ENCODE data around the gene GPC3. TPM values are rescaled to one million over a fixed set of nuclear protein-coding genes. Genes with fewer than 3 reads are reported as not detected.

GPC3 gene
- total RNA-seq, 1 donor from 2014 or later: 1,039 TPM

DNA sequence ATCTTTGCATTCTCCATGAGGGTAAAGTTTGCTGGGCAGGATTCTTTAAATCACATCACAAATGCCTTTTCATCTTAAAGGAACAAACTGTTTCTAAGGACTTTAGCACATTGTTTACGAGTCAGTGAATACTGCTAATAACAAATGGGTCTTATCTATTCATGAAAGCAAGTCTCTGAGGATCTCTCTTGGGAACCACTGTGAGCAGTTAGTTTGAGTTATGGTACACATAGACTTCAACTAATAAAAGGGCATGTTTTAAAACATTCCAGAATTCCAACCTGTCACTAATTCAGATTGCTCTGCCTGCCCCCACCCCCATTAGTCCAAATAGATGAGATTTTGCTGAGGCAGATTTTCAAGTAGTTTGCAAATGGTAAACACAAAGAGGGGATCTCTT is 22.3 kb upstream of the GPC3 start:
- no peaks in the 10 kb centered on the region for H3K79me2 ChIP-seq (ENCODE audit: low read depth)
- no peak overlapping the region for H3K4me3 Mint-ChIP-seq
- peak overlapping the region; percentile 64 for H3K27ac ChIP-seq
- H3K9me3 Mint-ChIP-seq: no peaks in the 10 kb centered on the region
- H3K27me3 ChIP-seq: no peaks in the 10 kb centered on the region
- H3K9ac ChIP-seq: no peak overlapping the region
- H3K36me3 Mint-ChIP-seq: no peaks in the 10 kb centered on the region
- H3F3A ChIP-seq (ENCODE audit: low read depth): peaks cover 14% of the 10 kb centered on the region
- H3K36me3 ChIP-seq: no peaks in the 10 kb centered on the region
- H3K4me1 Mint-ChIP-seq: peaks cover 32% of the 10 kb centered on the region
- TF ChIP-seq EZH2 (IDR thresholded peaks at IDR 0.05): no peak
- TF ChIP-seq EZH2phosphoT487 (IDR thresholded peaks at IDR 0.05): no peak
- TF ChIP-seq, protein P1, sequence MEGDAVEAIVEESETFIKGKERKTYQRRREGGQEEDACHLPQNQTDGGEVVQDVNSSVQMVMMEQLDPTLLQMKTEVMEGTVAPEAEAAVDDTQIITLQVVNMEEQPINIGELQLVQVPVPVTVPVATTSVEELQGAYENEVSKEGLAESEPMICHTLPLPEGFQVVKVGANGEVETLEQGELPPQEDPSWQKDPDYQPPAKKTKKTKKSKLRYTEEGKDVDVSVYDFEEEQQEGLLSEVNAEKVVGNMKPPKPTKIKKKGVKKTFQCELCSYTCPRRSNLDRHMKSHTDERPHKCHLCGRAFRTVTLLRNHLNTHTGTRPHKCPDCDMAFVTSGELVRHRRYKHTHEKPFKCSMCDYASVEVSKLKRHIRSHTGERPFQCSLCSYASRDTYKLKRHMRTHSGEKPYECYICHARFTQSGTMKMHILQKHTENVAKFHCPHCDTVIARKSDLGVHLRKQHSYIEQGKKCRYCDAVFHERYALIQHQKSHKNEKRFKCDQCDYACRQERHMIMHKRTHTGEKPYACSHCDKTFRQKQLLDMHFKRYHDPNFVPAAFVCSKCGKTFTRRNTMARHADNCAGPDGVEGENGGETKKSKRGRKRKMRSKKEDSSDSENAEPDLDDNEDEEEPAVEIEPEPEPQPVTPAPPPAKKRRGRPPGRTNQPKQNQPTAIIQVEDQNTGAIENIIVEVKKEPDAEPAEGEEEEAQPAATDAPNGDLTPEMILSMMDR (IDR thresholded peaks at IDR 0.05): no peak
- no peak overlapping the region for H3K4me3 ChIP-seq
- H3K27ac Mint-ChIP-seq: no peak overlapping the region
- H2AFZ ChIP-seq (replicated peaks): no peak overlapping the region
- peaks cover 3% of the 10 kb centered on the region for H3K27me3 Mint-ChIP-seq (ENCODE audit: insufficient read depth, low read depth)
- peak; percentile 33 for DNase-seq (ENCODE audit: low spot score)
- H3K4me1 ChIP-seq: peaks cover 23% of the 10 kb centered on the region
- peak overlapping the region; percentile 40 for H3K4me2 ChIP-seq
- no peaks in the 10 kb centered on the region for H4K20me1 ChIP-seq (ENCODE audit: low read depth)
- H3K9me3 ChIP-seq (ENCODE audit: low read depth): no peaks in the 10 kb centered on the region

DNA sequence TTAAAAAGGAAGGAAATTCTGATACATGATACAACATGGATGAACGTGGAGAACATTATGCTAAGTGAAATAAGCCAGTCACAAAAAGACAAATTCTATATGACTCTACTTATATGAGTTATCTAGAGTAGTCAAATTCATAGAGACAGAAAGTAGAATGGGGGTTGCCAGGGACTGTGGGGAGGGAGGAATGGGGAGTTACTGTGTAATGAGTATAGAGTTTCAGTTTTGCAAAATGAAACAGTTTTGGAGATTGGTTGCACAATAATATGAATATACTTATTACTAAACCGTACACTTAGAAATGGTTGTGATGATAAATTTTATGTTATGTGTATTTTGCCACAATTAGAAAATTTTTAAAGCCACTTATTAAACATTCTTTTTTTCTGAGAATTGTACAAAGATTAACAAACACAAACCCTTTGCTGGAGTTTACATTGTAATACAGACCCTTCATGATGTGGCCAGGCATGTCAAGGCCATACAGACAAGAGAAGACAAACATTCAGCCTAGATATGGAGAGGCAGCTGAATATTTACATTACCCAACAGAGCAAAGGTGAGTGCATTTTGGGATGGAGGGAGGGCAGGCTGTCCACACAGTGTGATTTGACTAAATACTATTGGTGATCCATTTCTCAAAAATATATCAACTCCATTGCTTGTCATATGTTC is 21.2 kb upstream of the GPC3 start:
- peaks cover 32% of the 10 kb centered on the region for H3K4me1 Mint-ChIP-seq
- Histone ChIP-seq H3F3A (ENCODE audit: low read depth) (peaks cover 19% of the 10 kb centered on the region), H3K4me3 (no peak overlapping the region), H2AFZ (replicated peaks) (no peak overlapping the region), H3K4me1 (peaks cover 27% of the 10 kb centered on the region), H4K20me1 (ENCODE audit: low read depth) (no peaks in the 10 kb centered on the region), H3K9ac (no peak overlapping the region), H3K4me2 (no peak overlapping the region), H3K79me2 (ENCODE audit: low read depth) (no peaks in the 10 kb centered on the region), H3K36me3 (no peaks in the 10 kb centered on the region), H3K27me3 (no peaks in the 10 kb centered on the region), H3K9me3 (ENCODE audit: low read depth) (no peaks in the 10 kb centered on the region), H3K27ac (no peak overlapping the region)
- H3K36me3 Mint-ChIP-seq: no peaks in the 10 kb centered on the region
- H3K4me3 Mint-ChIP-seq: no peak overlapping the region
- peaks cover 3% of the 10 kb centered on the region for H3K27me3 Mint-ChIP-seq (ENCODE audit: insufficient read depth, low read depth)
- no peak overlapping the region for H3K27ac Mint-ChIP-seq
- no peak for TF ChIP-seq EZH2phosphoT487 (IDR thresholded peaks at IDR 0.05)
- no peak for TF ChIP-seq EZH2 (IDR thresholded peaks at IDR 0.05)
- TF ChIP-seq, protein P1 (IDR thresholded peaks at IDR 0.05): no peak
- no peaks in the 10 kb centered on the region for H3K9me3 Mint-ChIP-seq
- DNase-seq (ENCODE audit: low spot score): no peak

DNA sequence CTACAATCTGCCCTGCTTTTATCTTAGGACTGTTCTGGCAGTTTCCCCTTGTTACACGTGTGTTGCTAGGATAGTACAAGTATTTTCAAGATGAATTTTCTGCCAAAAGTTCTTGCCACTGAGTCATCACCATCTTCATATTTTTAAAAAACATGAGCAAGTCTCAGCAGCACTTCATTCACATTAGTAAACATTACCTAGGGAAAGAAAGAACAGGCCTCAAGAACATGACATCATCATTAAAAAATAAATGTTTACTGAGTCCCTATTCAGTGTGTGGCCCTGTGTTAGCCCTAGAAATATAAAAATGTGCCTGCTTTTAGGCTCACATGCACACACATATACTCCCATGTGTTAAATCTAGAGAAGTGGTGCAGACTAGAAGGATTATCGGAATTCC is 18.7 kb upstream of the GPC3 start:
- DNase-seq (ENCODE audit: low spot score): no peak
- H3K27ac Mint-ChIP-seq: peak overlapping the region; percentile 36
- peaks cover 48% of the 10 kb centered on the region for H3K4me1 Mint-ChIP-seq
- H3K36me3 Mint-ChIP-seq: no peaks in the 10 kb centered on the region
- TF ChIP-seq EZH2 (IDR thresholded peaks at IDR 0.05) (no peak), EZH2phosphoT487 (IDR thresholded peaks at IDR 0.05) (no peak)
- TF ChIP-seq, protein P1 (IDR thresholded peaks at IDR 0.05): no peak
- Histone ChIP-seq H3K36me3 (no peaks in the 10 kb centered on the region), H3K9me3 (ENCODE audit: low read depth) (no peaks in the 10 kb centered on the region), H3K27me3 (no peaks in the 10 kb centered on the region), H3K4me3 (no peak overlapping the region), H3F3A (ENCODE audit: low read depth) (peaks cover 36% of the 10 kb centered on the region), H2AFZ (replicated peaks) (no peak overlapping the region), H4K20me1 (ENCODE audit: low read depth) (no peaks in the 10 kb centered on the region), H3K4me2 (no peak overlapping the region), H3K79me2 (ENCODE audit: low read depth) (no peaks in the 10 kb centered on the region), H3K9ac (no peak overlapping the region), H3K27ac (no peak overlapping the region), H3K4me1 (peaks cover 41% of the 10 kb centered on the region)
- H3K4me3 Mint-ChIP-seq: no peak overlapping the region
- H3K27me3 Mint-ChIP-seq (ENCODE audit: insufficient read depth, low read depth): peaks cover 3% of the 10 kb centered on the region
- no peaks in the 10 kb centered on the region for H3K9me3 Mint-ChIP-seq
